MV-4-11 (cell line): ENCODE results near the gene ATP1A4.

ENCODE experiments used
- DNase-seq: peaks from one replicate; lab custom pipeline; 2025; lab: John Stamatoyannopoulos, UW

The ATP1A4 gene

GRCh38 chr1:160206421-160207117, 55.2 kb downstream of the ATP1A4 start:
- DNase-seq: peak; percentile 66

GRCh38 chr1:160207118-160207650, 55.8 kb downstream of the ATP1A4 start:
- no peak for DNase-seq

GRCh38 chr1:160207771-160208556, 56.6 kb downstream of the ATP1A4 start:
- no peak for DNase-seq

- DNase-seq: no peak
Observed at GRCh38 chr1:160208557-160209320, 57.3 kb downstream of the ATP1A4 start.

- no peak for DNase-seq
Observed at GRCh38 chr1:160209321-160210046, 58.1 kb downstream of the ATP1A4 start.

GRCh38 chr1:160210561-160210960, 59.2 kb downstream of the ATP1A4 start:
- DNase-seq: no peak

GRCh38 chr1:160211046-160211790, 59.8 kb downstream of the ATP1A4 start:
- no peak for DNase-seq

GRCh38 chr1:160214481-160215140, 63.2 kb downstream of the ATP1A4 start:
- no peak for DNase-seq

GRCh38 chr1:160216301-160216700, 64.9 kb downstream of the ATP1A4 start:
- no peak for DNase-seq

GRCh38 chr1:160217481-160218051, 66.2 kb downstream of the ATP1A4 start:
- DNase-seq: no peak

GRCh38 chr1:160219062-160219929, 67.9 kb downstream of the ATP1A4 start:
- DNase-seq: no peak

- no peak for DNase-seq
Observed at GRCh38 chr1:160220301-160220700, 68.9 kb downstream of the ATP1A4 start.

- peak; percentile 28 for DNase-seq
Observed at GRCh38 chr1:160221089-160221488, 69.7 kb downstream of the ATP1A4 start.

GRCh38 chr1:160222546-160222945, 71.1 kb downstream of the ATP1A4 start:
- no peak for DNase-seq

GRCh38 chr1:160224606-160225005, 73.2 kb downstream of the ATP1A4 start:
- DNase-seq: no peak

GRCh38 chr1:160225345-160225744, 73.9 kb downstream of the ATP1A4 start:
- DNase-seq: no peak

- no peak for DNase-seq
Observed at GRCh38 chr1:160226623-160227022, 75.2 kb downstream of the ATP1A4 start.

- no peak for DNase-seq
Observed at GRCh38 chr1:160227034-160227433, 75.6 kb downstream of the ATP1A4 start.

- DNase-seq: no peak
Observed at GRCh38 chr1:160227561-160227960, 76.2 kb downstream of the ATP1A4 start.
